ENCODE data around the gene TRPM2.
"Not testable (repeated sequence)": the region's sequence is repeated elsewhere in the genome, so short reads cannot be mapped to it uniquely, and the experiment has no call there.

Gene TRPM2

GRCh38 chr21:44377201-44377921, 23.9 kb downstream of the TRPM2 start:
- no peak for DNase-seq

DNA sequence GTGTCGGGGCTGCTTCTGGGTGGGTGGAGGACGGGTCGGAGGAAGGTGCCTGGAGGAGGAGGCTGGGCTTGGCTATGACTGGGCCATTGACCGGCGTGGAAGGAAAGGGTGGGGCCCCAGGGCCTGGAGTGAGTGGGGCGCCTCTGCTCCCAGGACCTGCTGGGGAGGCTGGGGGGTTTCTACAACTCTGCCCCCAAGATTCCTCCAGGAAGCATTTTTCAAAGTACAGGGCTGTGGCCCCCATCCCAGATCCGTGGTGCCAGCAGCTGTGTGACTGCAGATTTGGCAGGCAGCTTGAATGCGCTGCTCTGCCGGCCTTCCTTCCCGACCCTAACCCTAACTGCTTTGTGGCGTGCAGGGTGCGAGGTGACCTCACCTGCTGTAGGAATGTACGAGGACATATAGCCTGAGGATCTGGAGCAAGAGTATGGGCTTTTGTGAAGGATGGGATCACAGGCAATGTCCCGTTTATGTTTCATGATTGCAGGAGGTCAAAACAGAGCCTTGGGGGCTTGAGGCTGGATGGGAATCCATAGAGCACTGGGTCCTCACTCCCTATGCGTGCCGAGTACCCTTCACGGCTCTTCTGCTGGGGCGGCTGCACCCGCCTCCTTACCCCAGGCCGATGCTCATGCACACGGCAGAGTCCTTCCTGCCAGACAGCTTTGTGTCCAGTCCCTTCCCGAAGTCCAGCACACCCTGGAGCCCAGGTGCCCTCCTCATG, 24.7 kb downstream of the TRPM2 start:
- DNase-seq = no peak

- DNase-seq = no peak
Measured at GRCh38 chr21:44378646-44379514, 25.5 kb downstream of the TRPM2 start.

- DNase-seq = no peak
Measured at GRCh38 chr21:44379515-44379848, 26.1 kb downstream of the TRPM2 start.

DNA sequence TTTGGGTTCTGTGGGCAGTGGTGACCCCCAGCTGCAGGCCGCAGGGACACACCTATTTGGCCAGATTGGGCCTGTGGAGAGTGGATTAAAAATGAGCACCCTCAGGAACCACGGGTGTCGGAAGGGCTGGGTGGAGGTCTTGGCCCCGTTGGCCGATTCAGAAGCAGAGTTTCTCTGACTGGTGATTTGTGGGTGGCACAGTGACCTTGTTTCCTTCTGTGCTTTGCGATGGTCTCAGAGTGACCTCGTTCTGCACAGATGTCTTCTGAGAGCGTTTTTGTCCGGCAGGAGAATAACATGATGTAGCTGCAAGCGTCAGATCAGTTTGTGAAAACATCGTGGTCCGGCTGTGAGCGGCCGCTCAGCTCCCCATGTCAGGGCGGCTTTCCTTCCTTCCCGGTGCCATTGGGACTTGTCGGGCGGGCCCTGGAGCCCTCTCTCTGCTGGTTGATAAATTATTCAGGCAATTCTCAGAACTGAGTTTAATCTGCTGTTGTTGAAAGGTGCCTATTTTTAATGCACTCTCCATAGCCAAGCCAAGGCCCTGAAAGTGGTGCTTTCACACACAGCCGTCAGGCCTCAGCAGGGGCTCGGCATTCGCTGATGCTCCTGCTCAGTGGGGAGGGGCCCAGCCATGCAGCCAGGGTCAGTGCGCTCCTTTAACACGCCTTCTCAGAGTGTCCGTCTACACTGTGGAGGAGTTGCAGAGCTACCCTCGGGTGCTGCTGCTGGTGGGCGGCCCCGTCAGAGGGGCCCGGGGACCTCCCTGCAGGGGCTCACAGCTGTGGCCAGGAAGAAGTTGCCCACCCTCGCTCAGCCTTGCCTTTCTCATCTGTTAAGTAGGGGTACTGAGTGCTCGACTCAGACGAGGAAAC, 26.8 kb downstream of the TRPM2 start:
- no peak for DNase-seq

- DNase-seq = no peak
Measured at GRCh38 chr21:44380876-44381275, 27.5 kb downstream of the TRPM2 start.

GRCh38 chr21:44381874-44382273, 28.5 kb downstream of the TRPM2 start:
- no peak for DNase-seq

DNA sequence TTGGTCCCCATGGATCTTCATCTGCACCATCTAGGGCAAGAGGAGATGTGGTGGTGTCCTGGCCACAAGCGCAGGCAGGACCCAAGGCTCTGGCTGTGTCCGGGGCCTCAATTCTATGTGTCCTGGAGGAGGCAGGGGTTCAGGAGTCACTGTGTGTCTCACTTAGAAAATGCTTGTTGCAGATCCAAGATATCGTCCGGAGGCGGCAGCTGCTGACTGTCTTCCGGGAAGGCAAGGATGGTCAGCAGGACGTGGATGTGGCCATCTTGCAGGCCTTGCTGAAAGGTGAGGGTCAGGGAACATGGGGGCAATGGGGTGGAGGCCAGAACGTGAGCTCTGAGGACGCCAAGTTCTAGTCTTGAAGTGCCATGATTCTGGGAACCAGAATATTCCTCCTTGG, 29.1 kb downstream of the TRPM2 start:
- no peak for DNase-seq

DNA sequence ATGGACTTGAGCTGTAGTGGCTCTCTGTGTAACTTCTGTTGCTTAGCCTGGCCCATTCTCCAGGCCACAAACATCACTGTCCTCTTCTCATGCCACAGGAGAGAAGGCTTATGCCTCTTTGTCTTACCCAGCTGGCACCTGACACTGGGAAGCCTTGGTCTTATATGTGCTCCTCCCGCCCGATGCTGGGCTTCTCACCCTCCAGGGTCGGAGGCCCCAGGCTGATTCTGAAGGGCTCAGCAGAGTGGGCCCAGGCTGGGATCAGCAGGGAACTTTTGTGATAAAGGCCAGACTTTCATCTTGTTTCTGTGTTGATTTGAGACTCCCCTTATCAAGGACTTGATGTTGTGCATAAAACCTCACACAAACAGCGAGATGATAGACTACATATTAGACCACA, 29.8 kb downstream of the TRPM2 start:
- no peak for DNase-seq

DNA sequence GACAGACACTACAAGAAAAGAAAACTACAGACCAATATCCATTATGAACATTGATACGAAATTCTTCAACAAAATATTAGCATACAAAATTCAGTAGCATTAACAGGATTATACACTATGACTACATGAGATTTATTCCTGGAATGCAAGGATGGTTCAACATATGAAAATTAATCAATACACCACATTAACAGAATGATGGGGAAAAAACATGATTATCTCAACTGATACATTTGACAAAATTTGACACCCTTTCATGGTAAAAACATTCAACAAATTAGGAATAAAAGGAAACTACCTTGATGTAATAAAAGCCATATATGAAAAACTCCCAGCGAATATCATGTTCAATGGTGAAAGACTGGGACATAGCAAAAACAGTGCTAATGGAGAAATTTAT, 31.5 kb downstream of the TRPM2 start:
- DNase-seq = no peak

GRCh38 chr21:44389335-44389734, 35.9 kb downstream of the TRPM2 start:
- no peak for DNase-seq

GRCh38 chr21:44390886-44391285, 37.5 kb downstream of the TRPM2 start:
- no peak for DNase-seq

GRCh38 chr21:44391345-44392091, 38.1 kb downstream of the TRPM2 start:
- no peak for DNase-seq

DNA sequence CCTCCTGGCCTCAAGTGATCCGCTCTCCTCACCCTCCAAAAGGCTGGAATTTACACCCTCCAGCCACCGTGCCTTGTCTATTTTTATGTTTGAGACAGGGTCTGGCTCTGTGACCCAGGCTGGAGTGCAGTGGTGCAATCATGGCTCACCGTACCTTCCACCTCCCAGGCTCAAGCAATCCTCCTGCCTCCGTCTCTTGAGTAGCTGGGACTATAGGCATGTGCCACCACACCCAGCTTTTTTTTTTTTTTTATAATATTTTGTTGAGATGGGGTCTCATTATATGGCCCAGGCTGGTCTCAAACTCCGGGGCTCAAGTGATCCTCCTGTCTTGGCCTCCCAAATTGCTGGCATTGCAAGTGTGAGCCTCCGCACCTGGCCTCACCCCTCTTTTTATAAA, 38.8 kb downstream of the TRPM2 start:
- no peak for DNase-seq

DNA sequence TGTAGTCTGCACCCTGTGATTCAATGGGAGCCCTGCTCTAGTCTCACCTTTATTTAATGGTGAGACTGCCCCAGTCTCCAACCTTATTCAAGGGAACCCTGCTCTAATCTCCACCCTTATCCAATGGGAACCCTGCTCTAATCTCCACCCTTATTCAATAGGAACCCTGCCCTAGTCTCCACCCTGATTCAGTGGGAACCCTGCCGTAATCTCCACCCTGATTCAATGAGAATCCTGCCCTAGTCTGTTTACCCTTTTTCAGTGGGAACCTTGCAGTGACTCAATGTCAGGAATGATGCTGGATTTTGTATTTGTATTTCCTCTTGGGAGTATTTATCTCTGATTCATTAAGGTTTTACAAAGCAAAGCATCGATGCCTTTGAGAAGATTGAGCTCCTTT, 39.5 kb downstream of the TRPM2 start:
- DNase-seq = no peak

GRCh38 chr21:44394733-44395132, 41.3 kb downstream of the TRPM2 start:
- DNase-seq = no peak

DNA sequence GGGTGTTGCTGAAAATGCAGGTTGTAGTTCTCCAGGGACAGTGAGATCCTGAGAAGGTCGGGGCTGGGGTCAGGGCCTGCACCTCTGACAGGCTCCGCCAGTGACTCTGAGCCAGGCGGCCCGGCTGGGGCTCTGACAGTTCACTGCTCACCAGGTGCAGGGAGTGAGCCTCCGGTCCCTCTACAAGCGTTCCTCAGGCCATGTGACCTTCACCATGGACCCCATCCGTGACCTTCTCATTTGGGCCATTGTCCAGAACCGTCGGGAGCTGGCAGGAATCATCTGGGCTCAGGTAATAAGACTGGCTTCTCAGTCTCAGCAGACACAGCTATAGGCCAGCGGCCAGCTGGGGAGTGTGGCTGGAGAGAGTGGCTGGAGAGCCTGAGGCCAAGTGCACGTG, 41.8 kb downstream of the TRPM2 start:
- DNase-seq = no peak

GRCh38 chr21:44396803-44397202, 43.4 kb downstream of the TRPM2 start:
- DNase-seq = not testable (repeated sequence)

DNA sequence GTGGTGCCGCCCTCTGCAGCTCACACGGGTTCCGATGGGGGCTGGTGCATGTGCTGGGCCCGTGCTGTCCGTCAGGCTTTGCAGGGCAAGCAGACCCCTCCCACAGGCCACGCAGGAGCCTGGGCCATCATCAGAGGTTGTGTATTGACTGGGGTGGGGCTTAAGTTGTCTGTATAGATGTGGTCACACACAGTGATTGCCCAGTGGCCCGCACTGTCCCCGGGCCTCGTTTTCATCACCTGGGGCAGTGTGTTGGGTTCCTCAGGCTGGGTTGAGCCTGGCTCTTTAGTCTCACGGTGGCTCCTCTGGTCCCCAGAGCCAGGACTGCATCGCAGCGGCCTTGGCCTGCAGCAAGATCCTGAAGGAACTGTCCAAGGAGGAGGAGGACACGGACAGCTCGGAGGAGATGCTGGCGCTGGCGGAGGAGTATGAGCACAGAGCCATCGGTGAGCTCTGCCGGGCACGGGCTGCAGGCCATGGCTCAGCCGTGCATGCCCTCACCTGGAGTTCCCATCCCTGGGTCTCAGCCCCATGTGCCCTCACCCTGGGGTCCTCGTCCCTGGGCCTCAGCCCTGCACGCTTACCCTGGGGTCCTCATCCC, 44.1 kb downstream of the TRPM2 start:
- DNase-seq = no peak

DNA sequence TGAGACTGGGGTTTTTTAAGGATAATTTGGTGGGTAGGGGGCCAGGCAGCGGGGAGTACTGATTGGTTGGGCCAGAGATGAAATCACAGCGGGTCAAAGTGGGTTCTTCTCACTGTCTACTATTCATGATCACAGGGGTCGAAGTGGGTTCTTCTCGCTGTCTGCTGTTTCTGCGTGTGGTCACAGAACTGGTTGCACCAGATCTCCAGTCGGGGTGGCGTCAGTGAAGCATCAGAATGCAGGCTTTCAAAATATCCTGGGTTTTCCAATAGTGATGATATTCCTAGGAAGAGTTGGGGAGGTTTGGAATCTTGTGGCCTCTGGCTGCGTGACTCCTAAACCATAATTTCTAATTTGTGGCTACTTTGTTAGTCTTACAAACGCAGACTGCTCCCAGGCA, 45.1 kb downstream of the TRPM2 start:
- no peak for DNase-seq

GRCh38 chr21:44399151-44399954, 45.9 kb downstream of the TRPM2 start:
- DNase-seq = no peak

Data from activated CD4-positive, alpha-beta T cell treated with anti-CD3 and anti-CD28 coated beads for 48 hours (primary cell).